ENCODE measurements around the gene PUSL1. TPM values are rescaled to one million over a fixed set of nuclear protein-coding genes. Genes with fewer than 3 reads are reported as not detected.

PUSL1 gene
- total and polyA plus RNA-seq, 2 of the 4 experiments (the other 2 are of a cell fraction), result 10.9 to 33.0 TPM

GRCh38 chr1:1328254-1328653, 19.9 kb downstream of the PUSL1 start:
- H3K4ac ChIP-seq (ENCODE audit: low read depth, low read length), result no peak overlapping the region
- peaks cover 9% of the 10 kb centered on the region for H3K9me1 ChIP-seq (ENCODE audit: insufficient read depth, low read length)
- H3K9ac ChIP-seq (ENCODE audit: low read depth, low read length), result no peak overlapping the region
- H2AK5ac ChIP-seq (ENCODE audit: low read depth, low read length), result no peak overlapping the region
- no peak overlapping the region for H4K5ac ChIP-seq (ENCODE audit: low read depth, low read length)
- H3K23ac ChIP-seq (ENCODE audit: low read depth, low read length), result no peak overlapping the region
- H2BK20ac ChIP-seq (ENCODE audit: low read depth, low read length), result no peak overlapping the region
- no peak overlapping the region for H3K18ac ChIP-seq (ENCODE audit: low read depth, low read length)
- ChIA-PET CTCF (no interaction called here), POLR2A (ENCODE audit: unreplicated experiment) (no interaction called here)
- ATAC-seq (ENCODE audit: low read depth) (no peak), DNase-seq (no peak)
- BruUV-seq (replicated peaks), result no TSS peak
- H3K4me3 ChIP-seq (ENCODE audit: insufficient read depth, low read depth, low read length), result no peak overlapping the region
- H3K4me1 ChIP-seq (ENCODE audit: control insufficient read depth, insufficient read depth, low read length), result peaks cover 5% of the 10 kb centered on the region; the same call in 1 of the 2 replicates
- H2BK15ac ChIP-seq (ENCODE audit: low read depth, low read length), result no peak overlapping the region
- WGBS, 2 experiments (ENCODE audit: extremely low coverage in 2 of 2, insufficient read length in 1 of 2), result 90% methylated on average over 12 of the region's 15 CpGs; no CpG with 5 or more reads in 1 of the 2 experiments
- in situ Hi-C loops (cut with MboI; ENCODE audit: low sequenced_read_pairs) (no loop called here), intact Hi-C loops (cut with micrococcal nuclease) (no loop called here), dilution Hi-C loops (cut with HindIII; ENCODE audit: low sequenced_read_pairs, unreplicated experiment) (no loop called here)
- H3K14ac ChIP-seq (replicated peaks; ENCODE audit: low read depth, low read length), result no peak overlapping the region
- H3K27me3 ChIP-seq (ENCODE audit: control insufficient read depth, insufficient read depth, low read length), result no peaks in the 10 kb centered on the region
- no peaks in the 10 kb centered on the region for H3K9me3 ChIP-seq (ENCODE audit: control insufficient read depth, insufficient read depth, low read length)
- no peak overlapping the region for H2BK120ac ChIP-seq (ENCODE audit: low read depth, low read length)
- H3K4me2 ChIP-seq (ENCODE audit: low read depth, low read length), result no peak overlapping the region
- H2AFZ ChIP-seq (replicated peaks; ENCODE audit: low read length, poor library complexity), result no peak overlapping the region
- H2AK9ac ChIP-seq (replicated peaks; ENCODE audit: low read depth, low read length, poor library complexity), result no peak overlapping the region
- peaks cover 29% of the 10 kb centered on the region for H4K20me1 ChIP-seq (ENCODE audit: insufficient read depth, low read length)
- no peak overlapping the region for H2BK5ac ChIP-seq (ENCODE audit: low read depth, low read length, poor library complexity, severe bottlenecking)
- H3K79me1 ChIP-seq (ENCODE audit: low read depth in 1 of 2, low read length in 2 of 2), result peaks cover 7 to 34% of the 10 kb centered on the region in 2 experiments; a peak in 2 of 4 replicates
- no peak overlapping the region for H4K8ac ChIP-seq (ENCODE audit: low read depth in 2 of 2, low read length in 2 of 2)
- H4K91ac ChIP-seq (ENCODE audit: insufficient read depth, low read depth, low read length), result no peak overlapping the region
- no peak overlapping the region for H3K56ac ChIP-seq (ENCODE audit: extremely low read depth, insufficient read depth, low read length)
- H3K36me3 ChIP-seq (ENCODE audit: control insufficient read depth, insufficient read depth, low read length), result peaks cover 3% of the 10 kb centered on the region
- H3K27ac ChIP-seq (ENCODE audit: insufficient read depth, low read length), result no peak overlapping the region
- TF ChIP-seq RFX5 (IDR thresholded peaks at IDR 0.05; ENCODE audit: low read depth, low read length), result no peak
- no peak for TF ChIP-seq CEBPB (IDR thresholded peaks at IDR 0.05; ENCODE audit: low read depth, low read length)
- TF ChIP-seq MXI1 (IDR thresholded peaks at IDR 0.05; ENCODE audit: borderline replicate concordance, low read depth, low read length), result no peak
- no peak for TF ChIP-seq NFE2L2 (IDR thresholded peaks at IDR 0.05; ENCODE audit: low read depth, low read length)
- no peak for TF ChIP-seq USF2 (IDR thresholded peaks at IDR 0.05; ENCODE audit: low read depth, low read length)
- TF ChIP-seq MAFK (IDR thresholded peaks at IDR 0.05; ENCODE audit: low read depth, low read length), result no peak
